Heart left ventricle (tissue), 13 donors: ENCODE measurements around the gene ZNF516.

Experiments
- CTCF ChIP-seq, 12 donors: fragments of 200-600 bp; sonication (generic) in 4 of 12; IDR thresholded peaks; one replicate each; pipeline versions ENCODE4 v1.5.0 to v1.8.0; 2018 to 2022; ENCODE audit warnings: antibody characterized with exemption in 12 of 12, mild to moderate bottlenecking in 5 of 12
- POLR2A ChIP-seq, 2 donors: fragments of 450-650 bp; IDR thresholded peaks; one replicate each; pipeline ENCODE4 v1.6.1; 2017; ENCODE audit warnings: antibody characterized with exemption in 2 of 2, mild to moderate bottlenecking in 2 of 2, moderate library complexity in 2 of 2
- donor health status: ischemic (EF 13 %, LVEDD 7.1; RV severe dilation, severe dysfunction).
- donor health status: DM: no; HTN: yes; CAD: no.
- donor health status: DM: no; HTN: no; CAD: no.
- donor health status: ischemic (EF 25% LVEDD 6.9; RV normal size, moderate dysfunction).
- donor health status: ischemic (EF 25% LVEDD 5.7; RV mildly dilated, moderate dysfunction).
- donor health status: ischemic (EF 35%, LVEDD 5.7; RV mildly dilated, moderate dysfunction).
- donor health status: nonischemic (EF 11% LVEDD 7.7; RV severe dilation, severe dysfunction).
- donor health status: DM: yes; HTN: yes; CAD: no.
- donor health status: PGD.
- donor health status: ischemic (EF 29% LVEDD 5.4; RV normal size, mild dysfunction).
- donor health status: nonischemic (EF 23%, LVEDD 6.1; RV moderate dilation, normal function).

GRCh38 chr18:76488190-76488589, 6.9 kb downstream of the ZNF516 start:
- no peak for TF ChIP-seq CTCF (IDR thresholded peaks at IDR 0.05)
- TF ChIP-seq POLR2A (IDR thresholded peaks at IDR 0.05), result no peak
